Measurements from ENCODE around the gene VTI1B.

DNA sequence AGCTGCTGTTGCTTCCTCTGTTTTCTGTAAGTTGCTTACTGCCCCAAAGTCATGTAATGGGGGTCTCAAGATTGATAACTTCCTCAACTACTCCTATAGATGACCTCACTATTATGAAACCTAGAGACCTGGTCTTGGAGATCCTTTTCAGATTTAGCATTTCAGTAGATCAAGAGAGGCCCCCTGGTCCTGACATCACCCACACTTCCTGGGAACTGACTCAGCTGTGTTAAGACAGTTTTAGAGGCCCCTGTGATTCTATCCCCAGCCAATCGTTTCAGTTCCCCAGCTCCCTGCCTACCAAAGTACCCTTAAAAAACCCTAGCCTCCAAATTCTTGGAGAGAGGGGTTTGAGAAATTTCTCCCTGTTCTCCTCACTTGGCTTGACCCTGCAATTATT lies 63.9 kb downstream of the VTI1B start:
- TF ChIP-seq, protein P1, sequence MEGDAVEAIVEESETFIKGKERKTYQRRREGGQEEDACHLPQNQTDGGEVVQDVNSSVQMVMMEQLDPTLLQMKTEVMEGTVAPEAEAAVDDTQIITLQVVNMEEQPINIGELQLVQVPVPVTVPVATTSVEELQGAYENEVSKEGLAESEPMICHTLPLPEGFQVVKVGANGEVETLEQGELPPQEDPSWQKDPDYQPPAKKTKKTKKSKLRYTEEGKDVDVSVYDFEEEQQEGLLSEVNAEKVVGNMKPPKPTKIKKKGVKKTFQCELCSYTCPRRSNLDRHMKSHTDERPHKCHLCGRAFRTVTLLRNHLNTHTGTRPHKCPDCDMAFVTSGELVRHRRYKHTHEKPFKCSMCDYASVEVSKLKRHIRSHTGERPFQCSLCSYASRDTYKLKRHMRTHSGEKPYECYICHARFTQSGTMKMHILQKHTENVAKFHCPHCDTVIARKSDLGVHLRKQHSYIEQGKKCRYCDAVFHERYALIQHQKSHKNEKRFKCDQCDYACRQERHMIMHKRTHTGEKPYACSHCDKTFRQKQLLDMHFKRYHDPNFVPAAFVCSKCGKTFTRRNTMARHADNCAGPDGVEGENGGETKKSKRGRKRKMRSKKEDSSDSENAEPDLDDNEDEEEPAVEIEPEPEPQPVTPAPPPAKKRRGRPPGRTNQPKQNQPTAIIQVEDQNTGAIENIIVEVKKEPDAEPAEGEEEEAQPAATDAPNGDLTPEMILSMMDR (IDR thresholded peaks at IDR 0.05) = no peak
- TF ChIP-seq EP300 (IDR thresholded peaks at IDR 0.05) (no peak), POLR2AphosphoS5 (IDR thresholded peaks at IDR 0.05) (no peak), POLR2A (IDR thresholded peaks at IDR 0.05) (no peak)
